ENCODE data around the gene SOCS7. TPM values are rescaled to one million over a fixed set of nuclear protein-coding genes. Genes with fewer than 3 reads are reported as not detected.

Gene SOCS7
- total and polyA plus RNA-seq, 2 donors: 3.5 to 10.4 TPM

DNA sequence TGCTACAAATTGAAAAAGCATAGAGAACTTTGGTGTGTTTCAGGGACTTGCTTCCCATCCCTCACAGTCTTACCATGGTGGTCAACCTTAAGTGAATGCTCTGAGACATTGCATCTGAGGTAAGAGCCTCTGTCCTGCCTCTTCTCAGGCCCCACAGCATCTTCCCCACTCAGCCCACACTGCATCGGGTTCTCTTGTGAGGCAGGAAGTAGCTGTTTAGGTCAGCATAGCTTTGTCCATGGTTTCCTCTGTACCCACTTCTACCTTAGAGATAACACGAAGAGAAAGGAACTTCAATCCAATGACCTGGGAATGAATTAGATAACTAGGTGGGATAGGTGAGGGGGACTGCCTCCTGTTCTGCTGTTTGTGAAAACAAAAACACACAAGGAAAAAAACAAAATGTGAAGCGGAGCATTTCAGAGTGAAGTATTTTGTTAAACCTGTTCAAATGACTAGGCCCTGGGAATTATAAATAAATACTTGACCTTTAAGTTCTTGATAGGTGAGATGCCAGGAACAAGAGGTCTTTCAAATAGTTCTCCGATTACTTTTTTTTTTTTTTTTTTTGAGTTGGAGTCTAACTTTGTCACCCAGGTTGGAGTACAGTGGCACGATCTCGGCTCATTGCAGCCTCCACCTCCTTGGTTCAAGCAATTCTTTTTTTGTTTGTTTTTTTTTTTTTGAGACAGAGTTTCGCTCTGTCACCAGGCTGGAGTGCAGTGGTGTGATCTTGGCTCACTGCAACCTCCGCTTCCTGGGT, 17.7 kb downstream of the SOCS7 start:
- peaks cover 0 to 2% of the 10 kb centered on the region in 2 donors for H3K9me3 ChIP-seq (ENCODE audit: control insufficient read depth in 2 of 2, insufficient read depth in 1 of 2, low read length in 1 of 2)
- no peak for DNase-seq (ENCODE audit: low read depth in 6 of 9, low spot score in 9 of 9)
- H3K27ac ChIP-seq (ENCODE audit: low read depth in 1 of 2, low read length in 1 of 2): no peak overlapping the region
- H3K4me3 ChIP-seq (ENCODE audit: low read length in 2 of 2): no peak overlapping the region
- peaks cover 50 to 59% of the 10 kb centered on the region in 2 donors for H3K36me3 ChIP-seq (ENCODE audit: control insufficient read depth in 2 of 2, insufficient read depth in 2 of 2, low read length in 1 of 2)
- WGBS: 97% methylated on average over 8 of the region's 8 CpGs
- peaks cover 0 to 1% of the 10 kb centered on the region in 2 donors for H3K4me1 ChIP-seq (ENCODE audit: control insufficient read depth in 2 of 2, insufficient read depth in 2 of 2, low read length in 2 of 2)
- H3K27me3 ChIP-seq (ENCODE audit: control insufficient read depth in 2 of 2, insufficient read depth in 1 of 2, low read length in 1 of 2): no peaks in the 10 kb centered on the region

DNA sequence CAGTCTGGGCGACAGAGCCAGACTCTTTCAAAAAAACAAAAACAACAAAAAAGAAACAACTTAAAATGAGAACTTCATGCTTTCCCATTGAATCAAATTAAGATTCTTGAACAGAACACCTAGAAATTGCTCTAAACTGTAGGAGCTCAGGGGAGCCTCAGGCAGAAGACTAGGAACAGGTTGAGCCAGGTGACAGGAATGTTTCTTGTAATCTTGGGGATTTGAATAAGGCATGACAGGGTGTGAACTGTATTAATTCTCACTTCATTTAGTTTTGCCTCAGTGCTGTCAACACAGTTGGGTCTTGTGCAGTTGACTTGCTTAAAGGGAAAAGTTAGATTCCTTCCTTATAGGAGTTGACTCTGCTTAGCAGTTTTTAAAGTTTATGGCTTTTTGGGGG, 27.8 kb downstream of the SOCS7 start:
- no peak for DNase-seq (ENCODE audit: low read depth in 6 of 9, low spot score in 9 of 9)
- H3K4me1 ChIP-seq (ENCODE audit: control insufficient read depth in 2 of 2, insufficient read depth in 2 of 2, low read length in 2 of 2): peaks cover 0 to under 1% of the 10 kb centered on the region in 2 donors
- peaks cover 29 to 42% of the 10 kb centered on the region in 2 donors for H3K36me3 ChIP-seq (ENCODE audit: control insufficient read depth in 2 of 2, insufficient read depth in 2 of 2, low read length in 1 of 2)
- 96% methylated on average over 1 of the region's 1 CpG for WGBS
- no peak overlapping the region for H3K4me3 ChIP-seq (ENCODE audit: low read length in 2 of 2)
- H3K27ac ChIP-seq (ENCODE audit: low read depth in 1 of 2, low read length in 1 of 2): no peak overlapping the region
- no peaks in the 10 kb centered on the region for H3K27me3 ChIP-seq (ENCODE audit: control insufficient read depth in 2 of 2, insufficient read depth in 1 of 2, low read length in 1 of 2)
- no peaks in the 10 kb centered on the region for H3K9me3 ChIP-seq (ENCODE audit: control insufficient read depth in 2 of 2, insufficient read depth in 1 of 2, low read length in 1 of 2)

DNA sequence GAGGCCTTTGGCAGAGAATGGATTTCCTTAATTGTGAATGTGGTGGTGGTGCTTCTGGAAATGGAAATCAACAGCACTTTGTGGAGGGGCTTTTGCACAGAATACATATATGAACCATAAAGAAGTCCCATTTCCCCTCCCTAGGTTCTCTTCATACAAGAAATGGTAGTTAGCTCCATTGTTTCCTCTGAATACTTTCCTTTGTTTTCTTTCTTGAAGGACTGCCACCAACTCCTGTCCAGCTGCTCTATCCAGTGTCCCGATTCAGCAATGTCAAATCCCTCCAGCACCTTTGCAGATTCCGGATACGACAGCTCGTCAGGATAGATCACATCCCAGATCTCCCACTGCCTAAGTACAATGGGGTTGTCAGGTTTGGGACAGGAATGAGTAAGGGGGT, 43.4 kb downstream of the SOCS7 start:
- no peaks in the 10 kb centered on the region for H3K27me3 ChIP-seq (ENCODE audit: control insufficient read depth in 2 of 2, insufficient read depth in 1 of 2, low read length in 1 of 2)
- H3K4me3 ChIP-seq (ENCODE audit: low read length in 2 of 2): no peak overlapping the region
- no peak for DNase-seq (ENCODE audit: low read depth in 6 of 9, low spot score in 9 of 9)
- H3K27ac ChIP-seq (ENCODE audit: low read depth in 1 of 2, low read length in 1 of 2): no peak overlapping the region
- 98% methylated on average over 4 of the region's 4 CpGs for WGBS
- H3K9me3 ChIP-seq (ENCODE audit: control insufficient read depth in 2 of 2, insufficient read depth in 1 of 2, low read length in 1 of 2): no peaks in the 10 kb centered on the region
- H3K36me3 ChIP-seq (ENCODE audit: control insufficient read depth in 2 of 2, insufficient read depth in 2 of 2, low read length in 1 of 2): peaks cover 47 to 49% of the 10 kb centered on the region in 2 donors
- H3K4me1 ChIP-seq (ENCODE audit: control insufficient read depth in 2 of 2, insufficient read depth in 2 of 2, low read length in 2 of 2): no peaks in the 10 kb centered on the region

DNA sequence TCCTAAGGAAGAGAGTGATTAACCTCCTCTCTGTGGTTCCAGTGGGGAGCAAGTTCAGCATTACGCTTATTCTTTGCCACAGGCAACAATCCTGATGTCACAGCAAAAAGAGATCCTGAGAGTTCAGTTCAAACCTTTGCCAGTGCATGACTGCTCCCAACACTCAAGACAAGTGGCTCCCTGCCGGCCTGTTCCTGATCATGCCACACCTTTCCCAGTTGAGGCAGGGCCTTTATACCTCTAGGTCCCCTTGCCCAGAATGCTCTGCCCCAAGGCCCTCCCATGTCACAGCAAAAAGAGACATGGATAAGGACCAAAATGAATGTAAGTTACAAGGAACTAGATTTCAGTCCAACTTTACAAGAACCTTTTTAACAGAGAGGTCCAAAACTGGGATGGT, 45.6 kb downstream of the SOCS7 start:
- no peak overlapping the region for H3K27ac ChIP-seq (ENCODE audit: low read depth in 1 of 2, low read length in 1 of 2)
- 96% methylated on average over 2 of the region's 2 CpGs for WGBS
- H3K27me3 ChIP-seq (ENCODE audit: control insufficient read depth in 2 of 2, insufficient read depth in 1 of 2, low read length in 1 of 2): no peaks in the 10 kb centered on the region
- H3K9me3 ChIP-seq (ENCODE audit: control insufficient read depth in 2 of 2, insufficient read depth in 1 of 2, low read length in 1 of 2): no peaks in the 10 kb centered on the region
- H3K4me1 ChIP-seq (ENCODE audit: control insufficient read depth in 2 of 2, insufficient read depth in 2 of 2, low read length in 2 of 2): no peaks in the 10 kb centered on the region
- peaks cover 63 to 66% of the 10 kb centered on the region in 2 donors for H3K36me3 ChIP-seq (ENCODE audit: control insufficient read depth in 2 of 2, insufficient read depth in 2 of 2, low read length in 1 of 2)
- DNase-seq (ENCODE audit: low read depth in 6 of 9, low spot score in 9 of 9): no peak
- no peak overlapping the region for H3K4me3 ChIP-seq (ENCODE audit: low read length in 2 of 2)

DNA sequence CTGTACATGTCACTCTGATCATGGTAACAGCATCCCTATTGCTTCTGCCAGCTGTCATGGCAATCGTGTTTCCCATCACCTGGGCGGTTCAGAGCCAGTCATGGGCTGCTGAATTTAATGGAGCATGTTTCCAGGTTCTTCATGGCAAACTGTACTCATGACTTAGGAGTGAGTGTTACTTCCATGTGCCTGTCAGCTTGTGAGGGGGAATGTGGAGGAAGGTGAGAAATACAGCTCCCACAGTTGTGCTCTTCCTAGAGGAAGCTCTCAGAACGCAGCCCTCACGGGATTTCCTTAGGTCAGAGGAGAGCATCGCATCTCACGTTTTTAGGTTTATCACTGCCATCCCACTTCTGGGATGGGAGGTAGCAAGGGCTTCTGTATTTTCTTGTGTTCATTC, 48.6 kb downstream of the SOCS7 start:
- Histone ChIP-seq H3K9me3 (ENCODE audit: control insufficient read depth in 2 of 2, insufficient read depth in 1 of 2, low read length in 1 of 2) (no peaks in the 10 kb centered on the region), H3K36me3 (ENCODE audit: control insufficient read depth in 2 of 2, insufficient read depth in 2 of 2, low read length in 1 of 2) (peaks cover 60 to 65% of the 10 kb centered on the region in 2 donors), H3K4me3 (ENCODE audit: low read length in 2 of 2) (no peak overlapping the region), H3K27me3 (ENCODE audit: control insufficient read depth in 2 of 2, insufficient read depth in 1 of 2, low read length in 1 of 2) (no peaks in the 10 kb centered on the region), H3K27ac (ENCODE audit: low read depth in 1 of 2, low read length in 1 of 2) (no peak overlapping the region), H3K4me1 (ENCODE audit: control insufficient read depth in 2 of 2, insufficient read depth in 2 of 2, low read length in 2 of 2) (no peaks in the 10 kb centered on the region)
- no peak for DNase-seq (ENCODE audit: low read depth in 6 of 9, low spot score in 9 of 9)
- WGBS: 98% methylated on average over 6 of the region's 6 CpGs

DNA sequence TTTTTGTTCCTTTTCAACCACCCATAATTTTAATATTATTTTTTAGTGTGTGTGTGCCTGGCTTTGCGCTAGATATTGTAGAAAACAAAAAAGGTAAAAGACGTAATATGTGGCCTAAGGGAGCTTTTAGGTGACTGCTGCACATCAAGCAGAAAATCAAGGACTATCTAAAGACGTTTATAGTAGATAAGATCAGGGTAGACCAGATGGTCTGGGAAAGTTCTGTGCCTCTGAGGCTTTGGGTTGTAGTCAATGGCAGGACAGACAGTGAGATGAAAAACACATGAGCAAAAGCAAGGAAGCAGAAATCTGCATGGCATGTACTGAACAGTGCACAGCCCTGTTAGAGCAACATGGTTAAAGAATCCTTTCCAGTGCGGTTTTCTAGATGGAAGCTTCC, 49.8 kb downstream of the SOCS7 start:
- peaks cover 48 to 58% of the 10 kb centered on the region in 2 donors for H3K36me3 ChIP-seq (ENCODE audit: control insufficient read depth in 2 of 2, insufficient read depth in 2 of 2, low read length in 1 of 2)
- H3K27ac ChIP-seq (ENCODE audit: low read depth in 1 of 2, low read length in 1 of 2): no peak overlapping the region
- H3K27me3 ChIP-seq (ENCODE audit: control insufficient read depth in 2 of 2, insufficient read depth in 1 of 2, low read length in 1 of 2): no peaks in the 10 kb centered on the region
- H3K9me3 ChIP-seq (ENCODE audit: control insufficient read depth in 2 of 2, insufficient read depth in 1 of 2, low read length in 1 of 2): no peaks in the 10 kb centered on the region
- 88% methylated on average over 4 of the region's 4 CpGs for WGBS
- no peaks in the 10 kb centered on the region for H3K4me1 ChIP-seq (ENCODE audit: control insufficient read depth in 2 of 2, insufficient read depth in 2 of 2, low read length in 2 of 2)
- DNase-seq (ENCODE audit: low read depth in 6 of 9, low spot score in 9 of 9): no peak
- no peak overlapping the region for H3K4me3 ChIP-seq (ENCODE audit: low read length in 2 of 2)

DNA sequence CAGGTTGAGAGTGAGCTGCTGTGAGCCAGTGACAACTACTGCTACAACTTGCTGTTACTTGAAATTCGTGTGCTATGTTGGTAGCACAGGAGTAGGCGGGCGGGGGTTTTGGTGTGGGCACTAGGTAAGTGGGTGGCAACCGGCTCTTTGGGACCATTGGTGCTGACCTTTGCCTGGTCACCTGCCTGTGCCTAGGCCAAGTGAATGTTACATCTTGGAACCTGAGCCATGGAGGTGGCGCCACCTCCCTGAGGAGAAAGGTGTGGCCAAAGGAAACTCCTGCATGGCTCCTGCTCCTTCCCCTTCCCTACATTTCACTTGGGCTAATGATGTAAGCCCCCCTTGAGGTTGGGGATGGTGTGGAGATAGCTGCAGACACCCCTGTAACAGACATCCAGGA, 51.3 kb downstream of the SOCS7 start:
- Histone ChIP-seq H3K27ac (ENCODE audit: low read depth in 1 of 2, low read length in 1 of 2) (no peak overlapping the region), H3K27me3 (ENCODE audit: control insufficient read depth in 2 of 2, insufficient read depth in 1 of 2, low read length in 1 of 2) (no peaks in the 10 kb centered on the region), H3K36me3 (ENCODE audit: control insufficient read depth in 2 of 2, insufficient read depth in 2 of 2, low read length in 1 of 2) (peaks cover 35 to 44% of the 10 kb centered on the region in 2 donors), H3K9me3 (ENCODE audit: control insufficient read depth in 2 of 2, insufficient read depth in 1 of 2, low read length in 1 of 2) (no peaks in the 10 kb centered on the region), H3K4me1 (ENCODE audit: control insufficient read depth in 2 of 2, insufficient read depth in 2 of 2, low read length in 2 of 2) (no peaks in the 10 kb centered on the region), H3K4me3 (ENCODE audit: low read length in 2 of 2) (no peak overlapping the region)
- no peak for DNase-seq (ENCODE audit: low read depth in 6 of 9, low spot score in 9 of 9)
- WGBS: 98% methylated on average over 5 of the region's 5 CpGs

DNA sequence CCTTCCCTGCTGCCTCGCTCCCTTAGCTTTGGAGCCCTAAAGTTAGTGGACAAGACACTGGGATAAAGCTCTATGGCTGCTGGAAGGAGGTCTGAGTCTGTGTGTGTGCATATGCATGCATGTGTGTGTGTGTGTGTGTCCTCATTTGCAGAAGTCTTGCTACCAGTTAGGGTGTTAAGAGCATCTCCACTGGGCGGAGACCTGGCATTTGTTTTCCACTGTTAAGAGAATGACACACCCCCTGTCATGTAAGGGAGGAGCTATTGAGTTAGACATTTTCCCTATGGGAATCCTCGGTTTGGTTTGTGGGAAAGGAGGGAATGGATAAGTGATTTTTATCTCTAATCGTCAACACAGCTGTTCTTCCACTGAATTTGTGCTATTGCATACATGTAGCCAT, 51.8 kb downstream of the SOCS7 start:
- Histone ChIP-seq H3K4me1 (ENCODE audit: control insufficient read depth in 2 of 2, insufficient read depth in 2 of 2, low read length in 2 of 2) (no peaks in the 10 kb centered on the region), H3K4me3 (ENCODE audit: low read length in 2 of 2) (no peak overlapping the region), H3K36me3 (ENCODE audit: control insufficient read depth in 2 of 2, insufficient read depth in 2 of 2, low read length in 1 of 2) (peaks cover 33 to 38% of the 10 kb centered on the region in 2 donors), H3K27me3 (ENCODE audit: control insufficient read depth in 2 of 2, insufficient read depth in 1 of 2, low read length in 1 of 2) (no peaks in the 10 kb centered on the region), H3K27ac (ENCODE audit: low read depth in 1 of 2, low read length in 1 of 2) (no peak overlapping the region), H3K9me3 (ENCODE audit: control insufficient read depth in 2 of 2, insufficient read depth in 1 of 2, low read length in 1 of 2) (no peaks in the 10 kb centered on the region)
- no peak for DNase-seq (ENCODE audit: low read depth in 6 of 9, low spot score in 9 of 9)
- WGBS: 90% methylated on average over 4 of the region's 4 CpGs

DNA sequence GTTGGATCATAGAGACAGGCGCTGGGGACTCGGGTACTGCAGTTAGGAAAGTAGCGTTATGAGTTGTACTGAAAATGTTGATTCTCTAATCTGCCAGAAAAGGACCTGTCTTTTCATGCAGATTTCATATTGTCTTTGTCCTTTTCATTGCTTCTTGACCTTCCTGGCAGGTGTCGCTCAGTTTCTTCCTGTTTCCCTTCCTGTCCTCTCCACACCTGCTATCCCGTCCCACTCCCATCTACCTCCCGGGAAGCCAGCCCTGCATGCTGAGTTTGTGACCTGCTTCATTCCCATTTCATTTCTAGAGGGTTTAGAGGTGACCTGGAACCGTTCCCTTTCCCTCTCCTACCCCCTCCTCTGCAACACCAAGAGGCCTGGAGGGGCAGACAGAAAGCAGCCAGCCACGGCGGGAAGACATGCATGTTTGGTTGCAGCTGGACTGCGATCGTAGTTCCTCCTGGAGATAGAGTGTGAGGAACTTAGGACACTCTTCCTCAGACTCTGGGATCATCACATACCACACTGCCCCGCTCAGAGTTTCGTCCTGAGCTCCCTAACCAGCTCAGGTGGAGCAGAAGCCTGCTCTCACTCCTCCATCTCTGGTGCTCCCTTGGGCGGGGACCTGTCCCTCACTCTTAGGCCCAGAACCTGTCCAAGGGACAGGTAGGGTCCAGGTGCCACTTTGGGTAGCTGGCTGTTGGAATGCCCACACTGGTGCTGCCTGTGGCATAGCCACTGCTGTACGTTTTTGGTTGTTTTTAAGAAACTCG, 52.7 kb downstream of the SOCS7 start:
- peaks cover 29 to 34% of the 10 kb centered on the region in 2 donors for H3K36me3 ChIP-seq (ENCODE audit: control insufficient read depth in 2 of 2, insufficient read depth in 2 of 2, low read length in 1 of 2)
- WGBS: 95% methylated on average over 16 of the region's 16 CpGs
- H3K4me3 ChIP-seq (ENCODE audit: low read length in 2 of 2): no peak overlapping the region
- no peak overlapping the region for H3K27ac ChIP-seq (ENCODE audit: low read depth in 1 of 2, low read length in 1 of 2)
- H3K4me1 ChIP-seq (ENCODE audit: control insufficient read depth in 2 of 2, insufficient read depth in 2 of 2, low read length in 2 of 2): no peaks in the 10 kb centered on the region
- no peaks in the 10 kb centered on the region for H3K9me3 ChIP-seq (ENCODE audit: control insufficient read depth in 2 of 2, insufficient read depth in 1 of 2, low read length in 1 of 2)
- DNase-seq (ENCODE audit: low read depth in 6 of 9, low spot score in 9 of 9): no peak
- no peaks in the 10 kb centered on the region for H3K27me3 ChIP-seq (ENCODE audit: control insufficient read depth in 2 of 2, insufficient read depth in 1 of 2, low read length in 1 of 2)
